H1 (cell line): ENCODE measurements around the gene CACNA1C. TPM values are rescaled to one million over a fixed set of nuclear protein-coding genes. Genes with fewer than 3 reads are reported as not detected.

Experiments
- CTCF ChIA-PET: fragments of 300-600 bp; sonication (Branson Sonifier 250); formaldehyde crosslinking; loops from one replicate; lab custom pipeline; 2021; ENCODE audit not compliant: partially characterized antibody; lab: Charles Lee
- POLR2A ChIA-PET: fragments of 300-600 bp; sonication (Branson Sonifier 250); formaldehyde crosslinking; loops from one replicate; lab custom pipeline; 2021; ENCODE audit warnings: inconsistent platforms; ENCODE audit not compliant: partially characterized antibody; lab: Charles Lee
- DNase-seq, 2 experiments: peaks; one replicate each; pipeline versions ENCODE4 v3.0.0 to v3.0.0-alpha.2; 2010 to 2022; ENCODE audit warnings: low spot score in 2 of 2, low read depth in 1 of 2, mixed read lengths in 1 of 2
- FAIRE-seq: peaks from 2 replicates; lab custom pipeline; 2011; peaks lifted over from hg19 to GRCh38; lab: Jason Lieb, UNC
- H2AFZ ChIP-seq: 2 replicates; pipeline ENCODE4 v1.8.1; 2012; ENCODE audit warnings: low read length, inconsistent platforms
- H2AK5ac ChIP-seq: 2 replicates; pipeline ENCODE4 v1.6.1; 2013; ENCODE audit warnings: low read depth, low read length
- H2BK120ac ChIP-seq: replicated peaks from 2 replicates; pipeline ENCODE3; 2013; ENCODE audit warnings: low read depth, low read length, inconsistent platforms
- H2BK12ac ChIP-seq: 2 replicates; pipeline ENCODE4 v1.6.1; 2013; ENCODE audit warnings: low read depth, low read length
- H2BK15ac ChIP-seq: 2 replicates; pipeline ENCODE4 v1.6.1; 2013; ENCODE audit warnings: low read length
- H2BK20ac ChIP-seq: 2 replicates; pipeline ENCODE4 v1.6.1; 2013; ENCODE audit warnings: low read length
- H2BK5ac ChIP-seq: 2 replicates; pipeline ENCODE4 v1.6.1; 2013; ENCODE audit warnings: low read depth, low read length
- H3K14ac ChIP-seq: 2 replicates; pipeline ENCODE4 v1.6.1; 2013; ENCODE audit warnings: inconsistent platforms; ENCODE audit not compliant: insufficient read length
- H3K18ac ChIP-seq: 2 replicates; pipeline ENCODE4 v1.6.1; 2013; ENCODE audit warnings: low read length; ENCODE audit errors: extremely low read depth
- H3K23ac ChIP-seq: 2 replicates; pipeline ENCODE4 v1.6.1; 2013; ENCODE audit warnings: inconsistent platforms; ENCODE audit not compliant: insufficient read length
- H3K23me2 ChIP-seq: 2 replicates; pipeline ENCODE4 v1.6.1; 2013; ENCODE audit warnings: low read depth, low read length
- H3K27ac ChIP-seq: 2 replicates; pipeline ENCODE4 v1.6.1; 2011; ENCODE audit warnings: low read depth, low read length, inconsistent platforms
- H3K27me3 ChIP-seq, 4 experiments: replicated peaks in 1 of 4; 1 replicate in 1 of 4; 2 replicates in 3 of 4; pipeline versions ENCODE4 v1.6.1 to v1.8.1; 2011 to 2013; ENCODE audit warnings: low read length in 3 of 4, mild to moderate bottlenecking in 3 of 4, inconsistent platforms in 2 of 4, mixed read lengths in 2 of 4, moderate library complexity in 1 of 4; ENCODE audit not compliant: control insufficient read depth in 3 of 4, insufficient read depth in 3 of 4; ENCODE audit errors: extremely low read depth in 1 of 4
- H3K36me3 ChIP-seq, 4 experiments: 2 replicates each; pipeline versions ENCODE4 v1.6.1 to v1.8.1; 2011 to 2013; ENCODE audit warnings: mild to moderate bottlenecking in 4 of 4, low read length in 3 of 4, moderate library complexity in 2 of 4, control low read depth in 1 of 4, inconsistent platforms in 1 of 4; ENCODE audit not compliant: insufficient read depth in 4 of 4, control insufficient read depth in 2 of 4
- H3K4ac ChIP-seq: replicated peaks from 2 replicates; pipeline ENCODE3; 2013; ENCODE audit warnings: low read length, low read depth, mixed read lengths, inconsistent platforms; ENCODE audit not compliant: insufficient read length
- H3K4me1 ChIP-seq, 4 experiments: replicated peaks in 1 of 4; 1 replicate in 1 of 4; 2 replicates in 3 of 4; pipeline versions ENCODE4 v1.6.1 to v1.8.1; 2011 to 2013; ENCODE audit warnings: low read length in 3 of 4, inconsistent platforms in 2 of 4, mixed read lengths in 1 of 4; ENCODE audit not compliant: insufficient read depth in 4 of 4, control insufficient read depth in 3 of 4
- H3K4me2 ChIP-seq, 2 experiments: 2 replicates each; pipeline versions ENCODE4 v1.6.1 to v1.8.1; 2011 to 2013; ENCODE audit warnings: low read depth in 2 of 2, low read length in 2 of 2, control low read depth in 1 of 2, inconsistent platforms in 1 of 2, mild to moderate bottlenecking in 1 of 2; ENCODE audit not compliant: insufficient read depth in 1 of 2
- H3K4me3 ChIP-seq, 4 experiments: fragments of 200-600, 300-600 bp in 1 of 4; sonication (generic), shearing (Covaris generic), sonication (Bioruptor Twin) in 1 of 4; 2 replicates each; pipeline versions ENCODE4 v1.5.1 to v1.8.1; 2011 to 2016; ENCODE audit warnings: low read length in 4 of 4, low read depth in 3 of 4, control low read depth in 2 of 4, inconsistent platforms in 2 of 4, mild to moderate bottlenecking in 2 of 4, mixed read lengths in 1 of 4, moderate library complexity in 1 of 4; ENCODE audit not compliant: insufficient read depth in 2 of 4; ENCODE audit errors: extremely low read depth in 1 of 4
- H3K56ac ChIP-seq: replicated peaks from 2 replicates; pipeline ENCODE3; 2013; ENCODE audit warnings: low read depth, mild to moderate bottlenecking, mixed read lengths, low read length, inconsistent platforms; ENCODE audit not compliant: insufficient read length
- H3K79me1 ChIP-seq: 2 replicates; pipeline ENCODE4 v1.6.1; 2013; ENCODE audit warnings: low read depth, low read length, control low read depth
- H3K79me2 ChIP-seq, 2 experiments: 2 replicates each; pipeline versions ENCODE4 v1.6.1 to v1.8.1; 2012 to 2013; ENCODE audit warnings: low read length in 2 of 2, mild to moderate bottlenecking in 2 of 2, inconsistent platforms in 1 of 2; ENCODE audit not compliant: insufficient read depth in 2 of 2, control insufficient read depth in 1 of 2
- H3K9ac ChIP-seq, 4 experiments: replicated peaks in 1 of 4; 1 replicate in 1 of 4; 2 replicates in 3 of 4; pipeline versions ENCODE4 v1.6.1 to v1.8.1; 2011 to 2013; ENCODE audit warnings: low read depth in 3 of 4, low read length in 3 of 4, control low read depth in 2 of 4, mild to moderate bottlenecking in 2 of 4, moderate library complexity in 2 of 4, inconsistent platforms in 1 of 4; ENCODE audit errors: extremely low read depth in 1 of 4
- H3K9me3 ChIP-seq, 2 experiments: 2 replicates each; pipeline versions ENCODE4 v1.6.1 to v1.8.1; 2012 to 2013; ENCODE audit warnings: mild to moderate bottlenecking in 2 of 2, moderate library complexity in 2 of 2, control low read depth in 1 of 2, inconsistent platforms in 1 of 2, low read depth in 1 of 2, low read length in 1 of 2, mixed read lengths in 1 of 2; ENCODE audit not compliant: insufficient read depth in 2 of 2
- H4K20me1 ChIP-seq, 2 experiments: replicated peaks in 1 of 2; 2 replicates each; pipeline versions ENCODE3 to v1.8.1; 2011 to 2013; ENCODE audit warnings: inconsistent platforms in 2 of 2, low read length in 2 of 2, mild to moderate bottlenecking in 1 of 2; ENCODE audit not compliant: insufficient read depth in 2 of 2, control insufficient read depth in 1 of 2
- H4K5ac ChIP-seq: 2 replicates; pipeline ENCODE4 v1.6.1; 2013; ENCODE audit warnings: low read length, low read depth, mixed read lengths, inconsistent platforms; ENCODE audit not compliant: insufficient read length
- H4K8ac ChIP-seq: 2 replicates; pipeline ENCODE4 v1.8.0; 2013; ENCODE audit warnings: mild to moderate bottlenecking, moderate library complexity, low read length, inconsistent platforms; ENCODE audit not compliant: insufficient read depth; ENCODE audit errors: extremely low read depth
- H4K91ac ChIP-seq: replicated peaks from 2 replicates; pipeline ENCODE3; 2013; ENCODE audit warnings: low read length, mixed read lengths, inconsistent platforms; ENCODE audit not compliant: insufficient read length
- ATF3 ChIP-seq: IDR thresholded peaks from 2 replicates; pipeline ENCODE4 v1.6.1; 2011; ENCODE audit warnings: low read depth, mild to moderate bottlenecking, low read length; ENCODE audit not compliant: insufficient read depth
- GTF2F1 ChIP-seq: IDR thresholded peaks from 2 replicates; pipeline ENCODE4 v1.6.1; 2012; ENCODE audit warnings: low read depth, low read length, improper control_type of control experiment, borderline replicate concordance
- NRF1 ChIP-seq: IDR thresholded peaks from 2 replicates; pipeline ENCODE4 v1.6.1; 2011; ENCODE audit warnings: mild to moderate bottlenecking, low read depth, low read length, improper control_type of control experiment
- PHF8 ChIP-seq: fragments of 200-600 bp; sonication (generic); conservative IDR thresholded peaks from 2 replicates; pipeline ENCODE4 v1.7.1; 2012; ENCODE audit warnings: low read depth, mild to moderate bottlenecking, inconsistent platforms, low read length, moderate library complexity
- POLR2AphosphoS5 ChIP-seq: IDR thresholded peaks from 2 replicates; pipeline ENCODE4 v1.6.1; 2011; ENCODE audit warnings: low read depth, low read length
- RXRA ChIP-seq: IDR thresholded peaks from 2 replicates; pipeline ENCODE4 v1.6.1; 2011; ENCODE audit warnings: low read depth, mild to moderate bottlenecking, low read length, moderate library complexity; ENCODE audit not compliant: insufficient read depth
- SIN3A ChIP-seq, 2 experiments: IDR thresholded peaks in 1 of 2; conservative IDR thresholded peaks in 1 of 2; 2 replicates each; pipeline ENCODE4 v1.6.1; 2011 to 2012; ENCODE audit warnings: low read length in 2 of 2, improper control_type of control experiment in 1 of 2, low read depth in 1 of 2, mild to moderate bottlenecking in 1 of 2
- SRF ChIP-seq: IDR thresholded peaks from 2 replicates; pipeline ENCODE4 v1.6.1; 2011; ENCODE audit warnings: mild to moderate bottlenecking, low read depth, low read length, moderate library complexity
- TAF1 ChIP-seq: IDR thresholded peaks from 2 replicates; pipeline ENCODE4 v1.6.1; 2011; ENCODE audit warnings: mild to moderate bottlenecking, low read depth, low read length
- TCF12 ChIP-seq: IDR thresholded peaks from 2 replicates; pipeline ENCODE4 v1.6.1; 2011; ENCODE audit warnings: low read depth, mild to moderate bottlenecking, low read length
- YY1 ChIP-seq: IDR thresholded peaks from 2 replicates; pipeline ENCODE4 v1.6.1; 2011; ENCODE audit warnings: low read depth, mild to moderate bottlenecking, low read length
- ZNF274 ChIP-seq: IDR thresholded peaks from 2 replicates; pipeline ENCODE4 v1.7.0; 2012; ENCODE audit warnings: low read length, borderline replicate concordance; ENCODE audit errors: extremely low read depth
- WGBS, 2 experiments: shearing (Covaris generic) in 1 of 2; methylation state at CpG; one replicate each; pipeline versions ENCODE4 v1.1.6 to v1.1.7; 2013 to 2015; ENCODE audit warnings: low lambda C conversion rate in 2 of 2, mixed read lengths in 2 of 2, inconsistent platforms in 1 of 2, low coverage in 1 of 2, missing lambda C conversion rate in 1 of 2; ENCODE audit not compliant: insufficient replicate concordance in 2 of 2, insufficient coverage in 1 of 2, insufficient read length in 1 of 2; ENCODE audit errors: extremely low coverage in 1 of 2, missing lambda C conversion rate in 1 of 2; 5-methylcytosine and 5-hydroxymethylcytosine counted together
- polyA plus RNA-seq, 7 experiments: library from polyadenylated mRNA; depleted of rRNA in 3 of 7; stranded (reverse) in 5 of 7; unstranded in 2 of 7; fragments of >200 nt in 5 of 7; fragments of 200-250 nt in 2 of 7; gene quantifications; 1 replicate in 5 of 7; 2 replicates in 1 of 7; 4 replicates in 1 of 7; pipeline versions ENCODE4 v1.2.1 to v1.2.3, GENCODE V29; 2011 to 2013; ENCODE audit warnings: missing spikeins in 2 of 7, mixed read lengths in 2 of 7
- total RNA-seq: library from RNA; stranded (reverse); fragmentation: NEBNext Ultra II Directional; extraction: Animal tissue kit (Norgen Biotek cat#: 25700); gene quantifications from 2 replicates; pipeline ENCODE4 v1.2.1, GENCODE V29; 2021

The CACNA1C gene
- total and polyA plus RNA-seq, 2 of the 8 experiments (the other 6 are each of a cell fraction or from before 2014, with no cell fraction given), result 1.3 TPM

- WGBS, 2 experiments, result 94% methylated on average over 1 of the region's 1 CpG; no CpG with 5 or more reads in 1 of the 2 experiments
- Histone ChIP-seq H2BK5ac (no peak overlapping the region), H4K91ac (no peak overlapping the region), H4K5ac (no peak overlapping the region), H3K9me3 (no peaks in the 10 kb centered on the region), H3K14ac (no peak overlapping the region), H3K36me3 (no peaks in the 10 kb centered on the region), H3K27me3 (no peaks in the 10 kb centered on the region), H2AK5ac (no peak overlapping the region), H3K23ac (no peak overlapping the region), H2BK120ac (no peak overlapping the region), H2AFZ (no peak overlapping the region), H3K18ac (no peak overlapping the region), H3K9ac (no peak overlapping the region), H4K20me1 (no peaks in the 10 kb centered on the region), H3K23me2 (no peaks in the 10 kb centered on the region), H3K4me3 (no peak overlapping the region), H3K79me2 (no peaks in the 10 kb centered on the region), H3K4me2 (no peak overlapping the region), H2BK12ac (no peak overlapping the region), H3K4me1 (no peaks in the 10 kb centered on the region; a peak in 1 of 7 replicates), H4K8ac (no peak overlapping the region), H3K56ac (no peak overlapping the region), H2BK15ac (no peak overlapping the region), H3K4ac (no peak overlapping the region), H3K27ac (no peak overlapping the region), H2BK20ac (no peak overlapping the region), H3K79me1 (no peaks in the 10 kb centered on the region)
- CTCF ChIA-PET, result no interaction called here
- POLR2A ChIA-PET, result no interaction called here
- TF ChIP-seq ATF3, result no peak
- no peak for TF ChIP-seq YY1
- no peak for TF ChIP-seq PHF8
- no peak for TF ChIP-seq GTF2F1
- no peak for TF ChIP-seq NRF1
- no peak for TF ChIP-seq SIN3A (conservative IDR thresholded peaks at IDR 0.05 in 1 of 2, IDR thresholded peaks at IDR 0.05 in 1 of 2; ENCODE audit: low read depth in 1 of 2, low read length in 2 of 2)
- no peak for TF ChIP-seq TCF12
- no peak for TF ChIP-seq POLR2AphosphoS5
- TF ChIP-seq TAF1, result no peak
- TF ChIP-seq SRF, result no peak
- no peak for TF ChIP-seq RXRA
- TF ChIP-seq ZNF274, result no peak
- FAIRE-seq (no peak), DNase-seq (no peak)
These were observed 279.4 kb downstream of the CACNA1C start for GRCh38 chr12:2332236-2332635.
